HG02571 (cell line): Measurements from ENCODE around the gene CDH23.
A peak's percentile ranks its signal among the peaks of the same experiment; 100 is the strongest.

Experiments
- ATAC-seq: cut with Tn5 transposase; IDR thresholded peaks from one replicate; pipeline ENCODE4 v1.9.1; 2021; ENCODE audit warnings: mild to moderate bottlenecking, moderate library complexity; ENCODE audit not compliant: unreplicated experiment

The CDH23 gene

DNA sequence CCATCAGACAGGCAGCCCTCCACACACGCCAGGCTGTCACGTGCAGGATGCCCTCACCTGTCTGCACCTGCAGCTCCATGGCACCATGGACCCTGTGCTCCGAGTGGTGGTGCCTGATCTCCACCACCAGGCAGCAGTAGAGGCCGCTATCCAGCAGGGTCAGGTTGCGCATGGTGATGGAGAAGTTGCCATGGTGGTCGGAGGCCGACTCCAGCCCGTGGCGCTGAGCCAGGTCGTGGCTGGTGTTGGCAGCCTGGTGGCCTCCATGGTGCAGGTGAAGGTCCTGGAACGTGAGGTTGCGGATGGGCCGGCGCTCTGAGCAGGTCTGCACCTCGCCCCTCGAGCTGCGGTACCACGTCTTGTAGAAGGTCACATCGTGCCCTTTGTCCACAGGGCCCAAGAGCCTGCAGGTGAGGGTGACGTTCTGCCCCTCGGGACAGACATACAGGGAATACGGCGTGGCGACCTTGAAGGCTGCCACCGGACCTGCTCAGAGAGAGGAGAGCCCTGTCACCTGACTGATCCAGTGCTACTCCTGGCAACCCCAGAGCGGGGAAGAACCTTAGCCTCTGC lies 364.9 kb downstream of the CDH23 start:
- ATAC-seq = no peak

DNA sequence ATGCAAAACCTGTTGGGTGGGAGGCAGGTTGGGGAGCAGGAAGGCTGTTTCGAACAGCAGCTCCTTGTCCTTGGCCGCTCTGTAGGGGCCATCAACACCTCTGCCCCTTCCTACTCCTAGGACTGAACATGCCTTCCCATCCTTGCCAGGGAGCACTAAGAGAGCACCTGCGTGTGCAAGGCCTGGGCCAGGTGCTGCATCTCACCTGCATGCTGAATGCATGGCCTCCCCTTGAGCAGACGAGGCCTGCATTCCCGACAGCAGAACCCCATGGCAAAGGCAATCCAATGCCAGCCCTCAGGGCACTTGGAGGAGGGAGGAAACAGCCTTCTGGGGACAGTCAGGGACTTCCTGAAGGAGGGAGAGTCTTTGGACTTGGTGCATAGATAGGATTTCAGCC lies 365.6 kb downstream of the CDH23 start:
- ATAC-seq = no peak

DNA sequence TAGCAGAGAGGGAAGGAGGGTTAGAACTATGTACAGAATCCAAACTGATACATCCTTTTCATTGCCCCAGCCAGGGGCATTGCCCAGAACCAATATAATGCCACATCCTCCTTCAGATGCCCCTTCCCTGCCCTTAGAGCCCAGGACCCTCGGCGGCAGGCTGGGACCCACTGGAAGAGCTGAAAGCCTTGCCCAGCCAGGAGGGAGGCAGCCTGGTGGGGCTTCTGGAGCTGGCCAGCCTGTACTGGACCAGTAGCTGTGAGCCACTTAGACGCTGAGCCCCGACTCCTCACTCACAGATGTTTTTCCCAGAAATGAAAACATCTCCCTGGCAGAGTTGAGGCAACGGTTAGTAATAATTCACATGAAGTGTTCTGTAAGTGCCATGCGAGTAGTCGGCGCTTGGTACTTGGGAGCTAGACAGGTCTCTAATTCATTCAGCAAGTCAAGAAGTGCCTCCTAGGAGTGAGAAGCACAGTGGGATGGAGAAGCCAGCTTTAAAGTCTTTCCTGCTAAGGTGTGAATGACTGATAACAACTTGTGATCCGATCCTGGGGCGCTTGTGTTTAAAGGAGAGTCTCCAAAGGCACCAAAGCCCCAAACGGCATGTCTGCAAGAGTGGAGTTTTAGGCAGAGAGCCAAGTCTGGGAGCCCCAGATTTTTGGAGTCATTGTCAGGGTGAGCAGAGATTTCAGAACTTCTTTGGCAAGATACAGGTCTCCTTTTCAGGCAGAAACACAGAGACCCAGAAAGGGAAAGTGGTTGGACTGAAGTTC lies 366.8 kb downstream of the CDH23 start:
- ATAC-seq = no peak

DNA sequence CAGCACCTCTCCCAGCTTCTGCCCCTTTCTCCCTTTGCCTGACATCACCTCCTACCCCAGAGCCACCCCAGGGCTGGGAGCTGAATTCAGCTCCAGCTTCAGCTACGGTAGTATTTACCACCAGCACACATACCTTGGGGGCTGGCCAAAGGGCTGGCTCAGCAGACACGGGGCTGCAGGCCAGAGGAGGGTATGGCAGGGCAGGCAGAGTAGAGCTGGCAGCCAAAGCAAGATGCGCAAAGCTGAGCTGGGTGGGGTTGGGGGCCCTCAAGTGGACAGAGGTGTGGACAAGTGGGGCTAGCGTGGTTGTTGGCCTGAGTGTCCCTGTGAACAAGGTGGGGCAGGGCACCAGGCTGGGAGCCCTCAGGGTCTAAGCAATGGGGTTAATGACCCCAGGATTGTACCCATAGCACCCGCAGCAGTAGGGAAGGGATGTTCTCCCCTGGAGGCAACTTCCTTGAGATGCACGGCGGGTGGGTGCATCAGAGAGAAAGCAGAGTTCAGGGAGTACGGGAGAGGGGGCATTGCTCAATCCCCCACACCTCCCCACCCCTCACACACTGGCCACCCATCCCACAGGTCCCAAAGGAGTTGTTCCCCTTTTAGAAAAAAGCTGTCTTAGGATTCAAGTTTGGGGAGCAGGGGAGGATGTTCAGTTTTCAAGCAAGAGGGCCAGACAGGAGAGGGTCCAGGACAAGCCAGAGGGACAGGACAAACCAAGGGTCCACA lies 368.6 kb downstream of the CDH23 start:
- ATAC-seq = no peak

DNA sequence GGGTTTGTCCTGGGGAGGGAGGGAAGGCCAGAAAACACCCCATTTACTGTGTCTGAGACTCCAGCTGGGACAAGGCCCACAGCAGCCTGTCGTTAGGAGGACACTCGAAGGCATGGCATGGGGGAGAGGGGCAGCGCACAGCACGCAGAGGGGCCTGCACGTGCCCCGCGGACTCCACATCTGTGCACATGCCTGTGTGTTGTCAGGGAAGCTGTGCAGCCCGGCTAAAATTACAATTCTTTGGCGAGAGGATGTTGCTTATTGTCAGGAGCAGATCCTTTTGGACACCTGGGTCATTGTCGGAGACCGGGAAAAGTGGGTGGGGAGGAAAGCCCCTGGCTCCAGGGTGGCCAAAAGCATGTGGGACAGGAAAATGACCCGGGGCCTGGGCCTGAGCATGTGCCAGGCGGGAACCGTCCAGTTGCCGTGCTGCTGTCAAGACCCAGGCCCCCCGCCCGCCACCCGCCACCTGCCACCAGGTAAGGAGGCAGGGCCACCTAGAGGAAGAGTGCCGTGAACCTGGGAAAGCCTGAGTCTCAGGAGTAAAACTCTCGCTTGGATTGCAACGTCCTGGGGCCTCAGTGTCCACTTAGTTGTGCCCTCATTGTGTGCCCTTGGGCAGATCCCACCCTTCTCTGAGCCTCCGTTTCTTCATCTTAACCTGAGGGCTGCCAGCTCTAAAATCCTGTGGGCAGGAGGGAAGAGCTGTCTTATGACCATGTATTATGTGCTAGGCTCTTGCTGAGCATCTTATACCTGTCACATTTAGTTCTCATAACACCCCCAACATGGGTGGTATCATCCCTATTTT lies 369.4 kb downstream of the CDH23 start:
- ATAC-seq = no peak

DNA sequence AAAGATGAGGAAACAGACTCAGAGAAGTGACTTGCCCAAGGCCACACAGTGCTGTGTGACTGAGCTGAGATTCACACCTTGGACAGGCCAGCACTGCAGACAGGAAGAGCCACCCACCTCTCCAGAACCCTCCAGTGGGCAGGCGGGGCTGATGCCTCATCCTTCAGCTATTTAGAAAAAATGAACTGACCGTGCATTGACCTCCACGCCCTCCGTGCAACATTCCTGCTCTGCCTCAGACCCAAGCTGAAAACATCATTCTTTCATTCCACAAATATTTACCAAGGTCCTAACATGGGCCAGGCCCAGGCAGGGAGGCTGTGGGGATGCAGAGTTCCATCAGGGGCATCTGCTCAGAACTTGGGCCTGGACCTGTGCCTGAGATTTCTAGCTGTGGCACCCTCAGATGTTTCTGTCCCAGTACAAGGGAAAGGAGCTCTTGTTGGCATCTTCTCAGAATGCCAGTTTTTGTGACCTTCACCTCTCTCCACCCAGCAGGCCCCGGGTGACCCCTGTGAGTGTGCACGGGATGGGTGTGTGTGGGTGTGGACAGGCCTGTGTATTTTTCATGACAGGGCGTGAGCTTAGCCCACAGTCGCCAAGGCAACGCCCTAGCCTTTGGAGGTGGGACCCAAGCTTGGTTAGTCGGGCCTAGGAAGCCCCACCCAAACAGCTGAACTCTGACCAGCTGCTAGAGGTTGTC lies 370.1 kb downstream of the CDH23 start:
- no peak for ATAC-seq

DNA sequence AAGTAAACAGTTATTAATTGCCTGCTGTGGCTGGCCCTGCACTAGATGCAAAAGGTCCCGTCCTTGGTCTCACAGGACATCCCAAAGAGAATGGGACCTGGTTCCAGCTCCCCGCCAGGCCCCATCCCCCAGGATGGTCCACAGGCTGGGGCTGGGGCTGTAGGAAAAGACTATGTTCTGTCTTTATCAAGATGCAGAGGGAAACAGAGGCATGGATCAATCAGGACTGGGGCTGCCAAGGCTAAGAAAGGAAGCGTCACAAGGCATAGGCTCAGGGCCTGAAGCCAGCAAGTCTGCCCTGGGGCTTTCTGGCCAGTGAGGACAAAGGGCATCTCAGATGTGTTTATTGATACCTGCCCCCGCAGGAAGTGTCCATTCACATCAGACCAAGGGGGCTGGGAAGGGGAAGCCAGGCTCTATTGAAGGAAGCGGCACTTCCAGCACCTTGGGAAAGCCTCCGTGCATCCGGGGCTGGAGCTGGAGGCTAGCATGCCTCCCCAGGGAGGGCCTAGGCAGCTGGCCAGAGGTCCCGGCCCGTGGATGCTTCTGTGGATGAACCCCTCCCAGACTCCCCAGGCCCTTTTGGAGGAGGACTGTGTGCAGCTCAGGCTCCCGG lies 370.8 kb downstream of the CDH23 start:
- ATAC-seq = no peak

DNA sequence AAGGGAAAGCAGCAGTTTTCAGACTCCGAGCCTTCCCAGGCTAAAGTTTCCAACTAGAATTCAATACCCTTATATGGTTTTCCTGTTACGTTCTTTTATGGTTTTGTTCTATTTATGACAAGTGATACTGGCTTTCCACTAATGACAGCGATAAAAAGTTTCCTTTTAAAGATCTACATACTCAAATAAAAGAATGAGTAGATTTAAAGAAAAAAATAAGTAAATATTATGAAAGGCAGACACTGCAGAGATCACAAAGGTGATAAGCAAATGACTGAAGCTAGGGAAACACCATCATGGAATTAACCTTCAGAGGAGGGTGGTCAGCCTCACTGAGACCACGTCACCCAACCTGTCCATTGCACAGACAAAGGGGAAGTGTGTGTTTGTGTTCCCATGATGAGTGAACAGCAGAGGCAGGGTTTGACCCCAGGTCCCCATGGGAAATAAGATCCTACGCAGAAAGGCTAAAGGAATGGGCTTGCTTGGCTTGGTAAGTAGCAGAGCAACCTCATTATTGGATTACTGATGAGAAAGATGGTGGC lies 372.6 kb downstream of the CDH23 start:
- peak; percentile 5 for ATAC-seq

DNA sequence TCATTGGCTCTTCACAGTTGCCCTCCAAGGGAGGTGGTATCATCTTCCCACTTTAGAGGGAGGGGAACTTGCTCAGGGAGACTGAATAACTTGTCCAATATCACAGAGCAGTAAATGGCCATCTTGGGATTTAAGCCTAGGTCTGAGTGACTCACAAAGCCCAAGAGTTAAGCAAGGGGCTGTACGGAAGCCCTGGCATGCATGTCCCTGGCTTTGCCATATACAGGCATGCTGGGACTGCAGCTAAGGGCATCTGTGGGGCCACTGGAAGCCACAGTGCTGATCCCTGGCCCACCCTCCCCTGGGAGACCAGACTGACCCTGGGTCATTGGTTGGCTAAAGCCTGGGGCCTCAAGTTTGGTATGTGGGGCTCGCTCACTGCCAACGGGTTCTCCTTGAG lies 373.5 kb downstream of the CDH23 start:
- ATAC-seq = no peak

DNA sequence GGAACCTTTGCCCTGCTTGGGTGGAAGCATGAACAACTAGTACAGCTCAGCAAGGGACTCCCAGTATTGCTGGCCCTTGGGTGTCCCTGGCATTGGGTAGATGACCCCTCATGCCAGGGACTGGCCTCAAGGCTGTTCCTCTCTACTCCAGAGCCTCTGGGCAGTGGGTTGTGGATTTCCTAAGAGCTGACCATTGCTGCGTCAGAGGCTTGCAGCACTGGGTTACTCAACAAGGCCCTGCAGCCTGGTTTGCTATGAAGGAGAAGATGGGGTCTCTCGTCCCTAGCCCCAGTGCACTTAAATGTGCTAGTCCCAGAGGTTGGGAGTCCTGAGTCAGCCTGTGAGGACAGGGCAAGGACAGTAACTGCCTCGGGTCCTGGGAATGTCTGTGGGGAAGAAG lies 374.1 kb downstream of the CDH23 start:
- ATAC-seq = no peak

DNA sequence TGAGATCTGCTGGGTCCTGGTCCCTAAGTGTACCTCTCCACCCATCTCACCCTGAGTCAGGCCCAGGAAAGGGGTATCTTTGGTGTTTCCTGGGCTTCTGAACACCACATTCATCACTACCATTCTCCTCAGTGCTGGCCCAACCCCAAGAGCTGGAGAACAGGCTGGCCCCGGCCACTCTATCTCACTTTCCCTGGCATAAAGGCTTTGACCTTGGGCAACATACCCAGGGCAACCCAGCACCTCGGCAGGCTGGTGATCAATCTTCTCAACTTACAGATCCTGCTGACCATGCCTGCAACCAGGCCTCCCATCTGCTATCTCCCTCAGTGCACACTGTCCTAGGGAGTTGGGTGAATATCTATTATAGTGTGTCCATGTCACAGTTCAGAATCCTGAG lies 374.5 kb downstream of the CDH23 start:
- ATAC-seq = no peak

DNA sequence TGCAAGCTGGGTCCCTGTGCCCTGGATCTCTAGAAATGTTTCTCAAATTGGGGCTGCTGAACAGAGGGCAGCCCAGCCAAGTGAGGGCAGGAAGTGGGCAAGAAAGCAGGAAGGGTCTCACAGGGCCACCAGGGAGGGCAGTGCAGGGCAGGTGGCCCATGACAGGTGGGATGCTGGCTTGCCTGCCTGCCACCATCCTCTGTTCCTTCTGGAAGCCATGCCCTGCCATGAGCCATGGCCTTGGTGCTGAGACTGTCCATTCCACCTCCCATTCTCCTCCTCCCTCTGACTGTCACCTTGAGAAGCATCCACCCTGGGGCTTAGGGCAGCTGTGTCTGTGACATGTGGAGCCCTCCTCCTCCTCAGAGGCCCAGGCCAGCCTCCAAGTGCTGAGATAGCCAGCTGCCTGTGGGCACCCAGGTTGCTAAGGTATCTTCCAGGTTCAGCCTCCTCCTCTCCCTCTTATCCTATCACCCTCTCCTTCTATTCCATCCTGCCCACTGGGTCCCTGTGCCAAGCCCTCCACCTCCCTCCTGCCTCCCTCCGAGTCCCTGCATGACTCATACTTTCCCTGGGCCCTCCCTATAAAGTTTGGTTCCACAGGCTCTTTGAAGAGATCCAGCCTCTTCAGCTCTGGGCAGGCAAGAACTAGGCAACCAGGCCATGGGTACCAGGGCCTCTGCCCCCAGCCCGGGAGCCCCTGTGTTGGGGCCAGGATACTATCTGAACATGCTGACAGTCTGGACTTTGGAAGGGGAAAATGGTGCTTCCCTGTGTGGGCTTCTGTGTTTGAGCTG lies 375.3 kb downstream of the CDH23 start:
- ATAC-seq = no peak

DNA sequence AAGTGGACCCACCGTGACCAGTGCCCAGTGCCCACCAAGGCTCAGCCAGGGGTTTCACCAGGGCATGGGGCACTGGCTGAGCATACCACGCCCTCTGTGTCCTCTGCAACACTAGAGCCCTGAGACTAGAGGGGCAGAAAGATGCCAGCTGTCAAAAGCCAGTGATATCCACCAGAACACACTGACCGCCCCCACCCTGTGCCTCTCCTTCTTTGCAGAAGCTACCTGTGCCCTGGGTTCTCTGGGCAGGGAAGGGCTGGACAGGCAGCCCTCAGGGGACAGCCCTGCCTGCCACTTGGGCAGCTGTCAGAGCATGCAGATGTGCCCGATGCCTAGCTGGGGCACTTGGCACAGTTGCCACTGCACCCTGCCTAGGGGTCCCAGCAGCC lies 376.1 kb downstream of the CDH23 start:
- no peak for ATAC-seq

DNA sequence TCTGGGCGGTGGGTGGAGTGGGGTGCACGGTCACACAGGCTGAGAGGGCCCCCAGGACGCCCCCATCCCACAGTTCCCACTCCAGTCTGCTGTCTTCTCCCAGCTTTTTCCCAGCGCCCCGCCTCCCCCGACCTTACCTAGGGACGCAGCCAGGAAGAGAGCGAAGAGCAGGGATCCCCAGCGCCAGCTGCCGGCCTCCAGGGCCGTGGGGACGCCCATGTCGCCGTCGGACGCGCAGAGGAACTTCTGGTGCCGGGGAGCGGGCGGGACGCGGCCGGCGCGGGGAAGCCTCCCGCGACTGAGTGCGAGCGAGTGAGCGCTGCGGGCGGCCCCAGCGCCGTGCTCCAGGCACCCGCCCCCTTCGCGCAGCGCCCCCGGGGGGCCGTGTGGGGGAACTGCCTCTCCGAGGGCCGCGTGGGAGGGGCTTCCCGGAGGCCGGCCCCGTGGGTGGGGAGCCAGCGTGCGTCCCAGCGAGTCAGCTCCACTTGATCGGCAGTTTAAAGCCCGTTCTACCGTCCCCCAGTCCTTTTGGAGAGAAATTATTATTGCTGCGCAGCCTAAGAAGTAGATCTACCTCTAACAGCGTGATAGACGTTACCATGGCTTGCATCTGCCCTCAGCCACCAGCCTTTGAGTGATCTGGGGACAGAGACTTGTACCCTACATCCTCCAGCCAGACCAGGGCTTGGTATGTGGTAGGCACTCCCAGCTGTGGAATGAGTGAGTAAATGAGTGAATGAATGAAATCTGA lies 376.7 kb downstream of the CDH23 start, which contains the start of gene VSIR:
TSS of gene VSIR (minus strand) at position 300 of the 751 bp plus-strand sequence. CDS start at position 219, 81 bp downstream.
- peak; percentile 51 for ATAC-seq

DNA sequence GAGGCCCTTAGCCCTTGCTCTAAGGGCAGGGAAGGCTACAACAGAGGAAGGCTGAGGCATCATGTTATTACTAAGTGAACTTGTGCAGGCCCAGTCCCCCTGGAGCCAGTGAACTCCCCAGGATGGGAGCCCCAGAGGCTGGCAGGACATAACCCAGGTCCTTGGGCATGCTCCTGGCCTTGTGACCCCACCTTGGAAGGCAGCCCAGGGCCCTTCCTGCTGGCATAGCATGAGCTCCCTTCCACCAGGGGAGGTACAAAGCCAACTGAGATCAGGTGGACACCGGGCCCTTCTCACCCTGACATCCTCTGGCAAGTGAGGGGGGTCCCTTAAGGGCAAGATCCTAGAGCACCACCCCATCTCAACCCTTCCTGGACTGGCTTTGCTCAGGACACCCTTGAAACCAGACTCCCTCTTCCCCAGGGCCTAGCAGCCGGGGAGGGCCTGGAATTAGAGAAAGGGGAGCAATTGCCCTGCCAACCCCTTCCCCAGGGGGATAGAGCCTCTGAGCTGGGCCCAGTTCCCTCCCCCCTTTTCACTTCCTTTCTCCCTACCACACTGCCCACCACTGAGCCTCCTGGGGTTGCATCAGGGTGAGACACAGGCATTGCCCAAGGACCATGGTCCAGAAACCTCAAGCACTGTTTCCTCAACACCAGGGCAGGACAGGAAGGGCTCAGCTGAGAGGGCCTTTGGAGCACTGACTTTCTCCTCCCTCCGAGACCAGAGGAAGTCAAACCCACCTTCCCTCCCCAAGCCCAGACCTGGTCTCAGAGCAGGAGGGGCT lies 378.4 kb downstream of the CDH23 start:
- no peak for ATAC-seq

DNA sequence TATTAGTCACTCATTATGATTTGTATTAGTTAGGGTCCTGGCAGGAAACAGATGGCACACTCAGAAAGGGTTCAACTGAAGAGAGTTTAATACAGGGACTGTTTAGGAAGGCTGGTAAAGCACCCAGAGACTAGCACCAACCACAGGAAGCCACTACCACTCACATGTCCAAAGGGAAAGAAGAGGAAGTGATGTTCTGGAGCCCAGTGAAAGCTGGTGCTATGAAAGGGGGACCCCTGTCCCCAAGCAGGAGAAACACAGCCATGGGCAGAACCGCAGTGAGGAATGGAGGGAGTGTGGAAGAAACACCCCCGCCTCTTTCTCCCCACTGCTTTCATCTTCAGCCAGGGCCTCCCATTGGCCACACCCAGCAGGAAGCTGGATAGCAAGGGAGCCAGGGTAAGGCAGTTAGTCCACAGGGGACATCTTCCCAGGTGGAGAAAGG lies 379.8 kb downstream of the CDH23 start:
- ATAC-seq = no peak

DNA sequence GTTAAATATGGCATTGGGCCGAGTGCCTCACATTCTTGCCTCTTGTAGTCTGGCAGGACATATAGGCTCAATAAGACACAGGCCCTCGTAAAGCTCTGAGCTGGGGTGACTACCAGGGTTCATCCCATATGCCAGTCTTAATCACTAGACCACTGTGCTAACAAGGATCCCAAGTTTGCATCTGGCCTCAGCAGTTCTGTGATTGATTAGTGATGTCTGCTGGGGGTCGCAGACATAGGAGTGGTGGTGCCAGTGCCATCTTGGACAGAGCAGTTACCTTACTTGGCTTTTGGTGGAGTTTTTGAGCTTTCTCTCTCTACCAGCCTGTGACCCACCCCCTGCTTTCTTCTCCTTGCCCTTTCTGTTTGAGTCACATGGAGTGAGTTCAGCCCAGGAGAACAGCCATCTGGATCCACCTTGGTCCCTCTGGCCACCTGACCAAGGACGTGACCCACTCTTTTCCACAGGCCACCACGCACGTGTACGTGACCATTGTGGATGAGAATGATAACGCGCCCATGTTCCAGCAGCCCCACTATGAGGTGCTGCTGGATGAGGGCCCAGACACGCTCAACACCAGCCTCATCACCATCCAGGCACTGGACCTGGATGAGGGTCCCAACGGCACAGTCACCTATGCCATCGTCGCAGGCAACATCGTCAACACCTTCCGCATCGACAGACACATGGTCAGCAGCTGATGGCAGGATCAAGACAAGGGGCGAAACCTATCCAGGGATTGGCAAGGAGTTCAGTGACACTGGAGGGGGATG lies 380.7 kb downstream of the CDH23 start:
- ATAC-seq = no peak
